VCaP (cell line): Measurements from ENCODE around the gene MT1X.
A peak's percentile ranks its signal among the peaks of the same experiment; 100 is the strongest.
"Not testable (repeated sequence)": the region's sequence is repeated elsewhere in the genome, so short reads cannot be mapped to it uniquely, and the experiment has no call there.

Experiments
- H3K27ac ChIP-seq: fragments of 450-650 bp; 2 replicates; pipeline ENCODE4 v1.5.1; 2017
- TF ChIP-seq, protein P1 (sequence below): fragments of 450-650 bp; conservative IDR thresholded peaks from 2 replicates; pipeline ENCODE4 v1.5.1; 2017; ENCODE audit warnings: mild to moderate bottlenecking, moderate library complexity

The MT1X gene

DNA sequence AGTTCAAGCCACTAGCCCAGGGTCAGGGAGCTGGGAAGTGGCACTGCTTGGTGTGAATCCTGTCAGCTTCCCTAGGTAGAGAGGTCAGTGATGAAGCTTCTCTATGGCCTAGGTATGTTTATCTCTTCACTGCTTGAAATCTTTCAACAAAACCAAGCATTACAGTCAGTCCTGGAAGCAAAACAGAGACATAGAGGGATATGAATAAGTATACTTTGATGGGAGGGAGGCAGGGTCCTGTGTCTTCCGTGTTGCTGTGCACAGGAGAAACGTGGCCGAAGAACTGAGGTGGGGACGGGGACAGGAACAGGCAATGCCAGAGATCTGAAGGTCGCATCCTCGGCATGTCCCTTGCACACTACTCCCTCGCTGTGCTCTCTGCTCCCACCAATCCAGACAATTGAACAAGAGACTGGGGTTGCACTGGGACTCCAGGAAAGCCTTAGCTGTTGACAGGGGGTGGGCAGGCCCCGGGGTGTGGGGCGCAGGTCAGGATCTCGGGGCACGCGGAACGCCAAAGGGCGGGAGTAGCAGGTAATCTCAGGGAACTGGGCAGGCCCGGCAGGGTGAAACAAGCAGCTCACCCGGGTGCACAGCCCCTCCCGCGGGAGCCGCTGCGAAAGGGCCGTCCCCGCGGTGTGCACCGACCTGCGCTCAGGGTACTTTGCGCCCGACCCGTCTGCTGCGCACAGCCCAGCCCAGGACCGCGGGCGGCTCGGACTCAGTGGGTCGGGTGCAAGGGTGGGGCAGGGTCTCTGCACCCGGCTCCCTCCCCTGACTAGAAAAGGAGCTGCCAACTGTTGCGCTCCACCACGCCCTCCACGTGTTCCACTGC lies 13.0 kb upstream of the MT1X start, which contains the start of gene MT1H:
TSS of gene MT1H (plus strand) at position 810 of the 835 bp plus-strand sequence. CDS start 71 bp downstream, outside the sequence.
- TF ChIP-seq, protein P1, sequence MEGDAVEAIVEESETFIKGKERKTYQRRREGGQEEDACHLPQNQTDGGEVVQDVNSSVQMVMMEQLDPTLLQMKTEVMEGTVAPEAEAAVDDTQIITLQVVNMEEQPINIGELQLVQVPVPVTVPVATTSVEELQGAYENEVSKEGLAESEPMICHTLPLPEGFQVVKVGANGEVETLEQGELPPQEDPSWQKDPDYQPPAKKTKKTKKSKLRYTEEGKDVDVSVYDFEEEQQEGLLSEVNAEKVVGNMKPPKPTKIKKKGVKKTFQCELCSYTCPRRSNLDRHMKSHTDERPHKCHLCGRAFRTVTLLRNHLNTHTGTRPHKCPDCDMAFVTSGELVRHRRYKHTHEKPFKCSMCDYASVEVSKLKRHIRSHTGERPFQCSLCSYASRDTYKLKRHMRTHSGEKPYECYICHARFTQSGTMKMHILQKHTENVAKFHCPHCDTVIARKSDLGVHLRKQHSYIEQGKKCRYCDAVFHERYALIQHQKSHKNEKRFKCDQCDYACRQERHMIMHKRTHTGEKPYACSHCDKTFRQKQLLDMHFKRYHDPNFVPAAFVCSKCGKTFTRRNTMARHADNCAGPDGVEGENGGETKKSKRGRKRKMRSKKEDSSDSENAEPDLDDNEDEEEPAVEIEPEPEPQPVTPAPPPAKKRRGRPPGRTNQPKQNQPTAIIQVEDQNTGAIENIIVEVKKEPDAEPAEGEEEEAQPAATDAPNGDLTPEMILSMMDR, result no peak
- no peak within 1 kb of the TSS for H3K27ac ChIP-seq

DNA sequence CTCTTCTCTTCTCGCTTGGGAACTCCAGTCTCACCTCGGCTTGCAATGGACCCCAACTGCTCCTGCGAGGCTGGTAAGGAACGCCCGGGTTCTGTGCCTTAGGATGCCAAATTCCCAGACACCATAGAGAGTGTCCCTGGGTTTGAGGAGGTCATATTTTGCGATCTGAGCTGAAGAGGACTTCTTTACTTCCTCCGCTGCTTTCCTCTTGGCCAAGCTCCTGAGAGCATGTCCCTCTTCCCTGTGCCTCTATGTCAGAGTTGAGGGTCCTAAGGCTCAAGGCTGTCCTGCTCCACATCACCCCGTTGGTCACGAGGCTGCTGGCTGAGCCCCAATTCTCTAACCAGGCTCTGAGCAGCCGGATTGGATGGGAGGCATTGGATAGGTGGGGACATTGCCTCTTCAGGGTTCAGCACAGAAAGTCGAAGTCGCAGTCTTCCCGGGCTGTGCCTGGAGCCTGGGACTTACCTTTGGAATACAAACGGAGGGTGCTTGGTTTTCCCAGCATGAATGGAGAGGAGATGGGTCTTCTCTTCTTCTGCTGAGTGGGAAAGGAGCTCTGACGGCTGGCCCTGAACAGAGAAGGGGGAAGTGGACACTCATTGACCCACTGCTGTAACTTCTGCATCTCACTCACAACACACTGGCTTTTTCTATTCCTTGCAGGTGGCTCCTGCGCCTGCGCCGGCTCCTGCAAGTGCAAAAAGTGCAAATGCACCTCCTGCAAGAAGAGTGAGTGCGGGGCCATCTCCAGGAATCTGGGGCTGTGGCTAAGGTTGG lies 12.2 kb upstream of the MT1X start:
- no peak overlapping the region for H3K27ac ChIP-seq
- TF ChIP-seq, protein P1, result no peak

DNA sequence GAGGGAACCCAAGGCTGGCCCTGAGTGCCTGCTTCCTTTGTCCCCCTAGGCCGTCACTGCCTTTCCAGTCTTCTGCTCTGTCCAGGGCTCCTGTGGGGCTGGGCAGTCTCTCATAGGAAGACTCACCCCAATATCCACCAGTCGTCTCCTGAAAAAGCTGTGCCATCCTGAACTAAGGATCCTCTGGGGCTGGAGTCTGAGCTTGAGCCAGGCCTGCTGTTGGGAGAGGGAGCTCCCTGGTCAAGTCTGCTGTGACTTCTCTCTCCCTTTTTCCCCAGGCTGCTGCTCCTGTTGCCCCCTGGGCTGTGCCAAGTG lies 11.7 kb upstream of the MT1X start:
- H3K27ac ChIP-seq, result no peak overlapping the region
- TF ChIP-seq, protein P1, result no peak

DNA sequence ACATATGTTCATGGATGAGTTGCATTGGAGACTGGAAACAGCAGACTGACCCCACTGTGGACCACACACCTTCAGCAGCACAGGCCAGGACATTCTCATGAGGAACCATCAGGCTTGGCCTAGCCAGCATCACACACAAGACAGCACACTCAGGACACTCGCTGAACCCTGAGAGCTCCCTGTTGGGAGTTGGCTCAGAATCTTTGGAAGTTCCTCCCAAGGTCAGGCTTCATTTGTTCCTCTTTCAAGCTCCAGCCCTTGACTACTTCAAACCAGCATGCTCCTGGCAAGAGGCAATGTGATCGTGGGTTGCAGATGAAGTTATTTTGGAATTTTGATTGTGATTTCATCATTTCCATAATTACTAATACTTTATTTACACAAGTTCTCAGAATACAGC lies 10.6 kb upstream of the MT1X start:
- H3K27ac ChIP-seq, result not testable (repeated sequence)

DNA sequence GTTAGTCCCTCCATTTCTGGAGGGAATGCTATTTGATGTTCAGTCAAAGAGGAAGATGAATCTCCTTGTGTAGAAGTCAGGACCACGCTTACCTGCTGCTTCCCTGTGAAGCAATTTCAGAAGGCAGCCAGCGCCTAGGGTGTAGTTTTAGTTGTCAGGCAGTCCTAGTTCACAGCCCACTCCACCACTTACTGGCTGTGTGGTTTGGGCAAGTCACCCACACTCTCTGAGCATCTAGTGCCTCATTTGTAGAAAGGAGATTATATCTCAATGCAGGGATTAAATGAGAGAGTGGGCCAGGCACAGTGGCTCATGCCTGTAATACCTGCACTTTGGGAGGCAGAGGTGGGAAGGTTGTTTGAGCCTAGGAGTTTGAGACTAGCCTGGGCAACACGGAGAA lies 10.1 kb upstream of the MT1X start:
- H3K27ac ChIP-seq, result not testable (repeated sequence)

DNA sequence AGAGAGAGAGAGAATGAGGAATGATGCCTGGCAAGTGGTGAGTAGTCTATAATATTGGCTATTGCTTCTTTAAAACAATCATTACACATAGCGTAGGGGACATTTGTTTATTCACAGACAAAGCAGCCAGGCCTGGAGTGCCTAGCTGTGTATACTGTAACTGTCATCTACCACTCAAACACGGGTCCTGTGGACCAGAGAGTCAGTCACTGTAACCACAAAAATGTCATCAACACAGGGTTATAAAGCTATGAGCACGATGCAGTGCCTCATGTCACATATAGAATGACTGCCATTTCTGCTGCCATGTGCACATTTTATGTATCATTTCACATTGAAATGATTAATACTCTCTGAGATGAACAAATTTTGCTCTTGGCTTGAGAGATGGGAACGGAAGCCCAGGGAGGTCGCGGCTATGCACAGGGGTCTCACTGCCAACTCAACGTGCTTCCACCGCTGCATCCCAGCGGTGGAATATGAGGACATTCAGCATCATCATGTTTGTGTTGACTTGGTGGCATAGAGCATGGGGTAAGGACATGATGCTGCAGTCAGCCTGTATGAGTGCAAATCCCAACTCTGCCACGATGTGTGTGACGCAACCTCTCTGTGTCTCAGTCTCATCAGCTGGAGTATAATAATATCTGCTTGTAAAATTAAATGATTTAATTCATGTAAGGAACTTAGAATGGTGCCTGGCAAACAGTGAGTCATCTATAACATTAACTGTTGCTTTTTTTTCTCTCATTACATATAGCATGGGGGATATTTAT lies 9.3 kb upstream of the MT1X start:
- TF ChIP-seq, protein P1, result no peak
- H3K27ac ChIP-seq, result no peak overlapping the region

DNA sequence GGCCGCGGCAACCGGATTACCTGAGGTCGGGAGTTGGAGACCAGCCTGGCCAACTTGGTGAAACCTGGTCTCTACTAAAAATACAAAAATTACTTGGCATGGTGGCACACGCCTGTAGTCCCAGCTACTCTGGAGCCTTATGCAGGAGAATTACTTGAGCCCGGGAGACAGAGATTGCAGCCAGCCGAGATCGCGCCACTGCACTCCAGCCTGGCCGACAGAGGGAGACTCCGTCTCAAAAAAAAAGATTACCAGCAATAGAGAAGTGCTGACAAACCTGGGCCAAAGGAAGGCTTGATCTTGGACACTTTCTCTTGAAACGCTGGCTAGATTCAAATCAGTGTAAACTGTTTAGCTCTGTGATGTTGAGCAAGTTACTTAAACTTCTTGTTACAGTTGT lies 8.3 kb upstream of the MT1X start:
- H3K27ac ChIP-seq, result no peak overlapping the region
- TF ChIP-seq, protein P1, result peak; percentile 69

DNA sequence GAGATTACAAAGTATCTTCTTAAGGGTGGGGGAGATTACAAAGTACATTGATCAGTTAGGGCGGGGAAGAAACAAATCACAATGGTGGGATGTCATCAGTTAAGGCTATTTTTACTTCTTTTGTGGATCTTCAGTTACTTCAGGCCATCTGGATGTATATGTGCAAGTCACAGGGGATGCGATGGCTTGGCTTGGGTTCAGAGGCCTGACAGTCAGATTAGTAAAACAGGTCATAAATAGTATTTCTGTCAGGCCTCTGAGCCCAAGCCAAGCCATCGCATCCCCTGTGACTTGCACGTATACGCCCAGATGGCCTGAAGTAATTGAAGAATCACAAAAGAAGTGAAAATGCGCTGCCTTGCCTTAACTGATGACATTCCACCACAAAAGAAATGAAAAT lies 7.7 kb upstream of the MT1X start:
- not testable (repeated sequence) for H3K27ac ChIP-seq
